Activated CD8-positive, alpha-beta memory T cell treated with anti-CD3 and anti-CD28 coated beads, Interleukin-2, amount 50 U/mL, for 48 hours (primary cell): ENCODE results near the gene PCNA.
"Not testable (repeated sequence)": the region's sequence is repeated elsewhere in the genome, so short reads cannot be mapped to it uniquely, and the experiment has no call there.

Source experiments
- DNase-seq: peaks from one replicate; pipeline ENCODE4 v3.0.0-alpha.2; 2020

The PCNA gene

GRCh38 chr20:5095931-5096330 is 23.8 kb downstream of the PCNA start:
- DNase-seq: peak; percentile 36

DNA sequence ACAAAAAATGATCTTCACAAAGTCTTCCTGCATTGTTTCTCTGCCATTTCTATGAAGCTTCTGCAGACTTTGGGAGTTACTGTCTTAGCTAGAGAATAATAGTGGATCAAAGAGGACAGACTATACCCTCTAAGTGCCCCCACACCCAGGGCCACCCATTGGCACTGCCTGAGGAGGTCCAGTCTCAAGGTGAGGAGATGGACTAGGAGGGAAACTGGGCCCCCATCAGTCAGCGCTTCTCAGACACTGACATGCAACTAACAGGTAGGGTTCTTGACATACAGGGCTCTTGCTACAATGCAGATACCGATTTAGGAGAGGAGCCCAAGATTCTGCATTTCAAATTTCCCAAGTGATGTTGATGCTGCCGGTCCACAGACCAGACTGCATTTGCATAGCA is 24.3 kb downstream of the PCNA start:
- peak; percentile 25 for DNase-seq

DNA sequence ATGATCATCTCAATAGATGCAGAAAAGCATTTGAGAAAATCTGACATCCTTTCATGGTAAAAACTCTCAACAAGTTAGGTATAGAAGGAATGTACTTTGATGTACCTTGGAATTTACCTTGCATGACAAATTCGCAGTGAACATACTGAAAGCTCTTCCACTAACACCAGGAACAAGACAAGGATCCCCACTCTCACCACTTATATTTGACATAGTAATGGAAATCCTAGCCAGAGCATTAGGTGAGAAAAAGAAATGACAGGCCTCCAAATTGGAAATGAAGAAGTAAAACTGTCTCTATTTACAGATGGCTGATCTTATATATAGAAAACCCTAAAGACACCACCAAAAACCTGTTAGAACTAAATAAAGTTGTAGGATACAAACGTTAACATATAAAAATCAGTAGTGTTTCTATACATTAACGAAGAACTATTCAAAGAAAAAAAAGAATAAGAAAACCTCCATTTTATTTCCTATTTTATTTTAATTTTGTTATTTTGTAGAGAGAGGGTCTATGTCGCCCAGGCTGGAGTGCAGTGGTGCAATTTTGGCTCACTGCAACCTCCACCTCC is 26.9 kb downstream of the PCNA start:
- no peak for DNase-seq

DNA sequence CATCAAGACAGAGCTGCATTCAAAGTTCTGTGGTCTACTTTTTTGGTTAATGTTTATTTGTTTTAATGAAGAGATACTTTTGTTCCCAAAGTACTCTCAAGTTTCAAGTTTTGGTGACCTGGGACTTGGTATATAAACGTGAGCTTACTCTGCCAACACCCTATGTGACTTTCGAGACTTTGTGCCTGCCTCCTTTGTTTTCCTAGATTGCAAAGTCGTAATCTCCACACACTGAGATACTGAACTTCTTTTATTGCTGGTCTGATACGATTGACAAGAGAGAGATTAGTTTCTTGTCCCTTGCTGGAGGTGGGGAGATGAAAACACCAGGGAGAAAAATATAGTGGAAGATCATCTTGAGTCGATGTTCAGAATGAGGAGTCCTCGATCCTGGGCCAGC is 27.9 kb downstream of the PCNA start:
- no peak for DNase-seq

DNA sequence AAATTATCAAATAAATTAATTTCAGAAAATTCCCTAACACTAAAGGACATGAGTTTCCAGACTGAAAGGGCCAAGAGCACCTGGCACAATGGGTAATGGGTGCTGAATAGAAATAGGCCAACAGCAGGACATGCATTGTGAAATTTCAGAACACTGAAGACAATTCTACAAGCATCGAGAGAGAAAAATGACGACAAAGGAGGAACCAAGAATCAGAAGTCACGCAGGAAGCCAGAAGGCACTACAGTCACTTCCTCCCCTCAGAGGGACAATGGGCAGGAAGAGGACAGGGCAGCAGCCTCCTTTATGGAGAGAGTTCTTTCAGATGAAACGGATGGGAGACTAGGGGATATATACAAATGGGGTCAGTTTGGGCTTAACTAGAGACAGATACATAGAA is 29.6 kb downstream of the PCNA start:
- DNase-seq: no peak

DNA sequence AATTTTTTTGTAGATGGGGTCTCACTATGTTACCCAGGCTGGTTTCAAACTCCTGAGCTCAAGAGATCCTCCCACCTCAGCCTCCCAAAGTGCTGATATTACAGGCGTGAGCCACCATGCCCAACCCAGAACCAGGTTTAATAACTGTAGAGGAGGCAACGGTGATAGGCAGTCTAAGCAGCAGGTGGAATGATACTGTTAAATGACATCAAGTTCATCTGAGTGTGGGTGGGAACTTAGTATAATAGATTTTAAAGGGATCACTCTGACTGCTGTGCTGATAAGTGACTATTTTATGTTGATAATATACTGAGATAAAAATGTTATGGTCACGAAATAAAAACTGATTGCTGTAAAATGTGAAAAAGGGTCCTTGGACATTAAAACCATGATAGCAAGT is 31.1 kb downstream of the PCNA start:
- no peak for DNase-seq

DNA sequence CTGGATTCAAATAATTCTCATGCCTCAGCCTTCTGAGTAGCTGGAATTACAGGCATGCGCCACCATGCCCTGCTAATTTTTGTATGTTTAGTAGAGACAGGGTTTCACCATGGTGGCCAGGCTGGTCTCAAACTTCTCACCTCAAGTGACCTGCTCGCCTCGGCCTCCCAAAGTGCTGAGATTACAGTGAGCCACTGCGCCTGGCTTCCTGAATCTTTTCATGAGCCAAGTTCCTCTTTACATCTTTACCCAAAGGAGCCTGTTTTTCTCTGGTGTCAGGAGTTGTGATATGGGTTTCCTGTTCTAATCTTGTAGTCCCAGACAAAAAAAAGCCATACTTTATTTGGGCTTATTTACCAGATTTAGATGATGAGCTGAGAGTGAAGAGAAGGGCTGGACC is 34.4 kb downstream of the PCNA start:
- no peak for DNase-seq

GRCh38 chr20:5080384-5080877 is 39.3 kb downstream of the PCNA start:
- DNase-seq: no peak

- DNase-seq: peak; percentile 80
These were observed 41.3 kb downstream of the PCNA start for GRCh38 chr20:5078399-5078958.

- no peak for DNase-seq
These were observed 41.9 kb downstream of the PCNA start for GRCh38 chr20:5077761-5078387.

DNA sequence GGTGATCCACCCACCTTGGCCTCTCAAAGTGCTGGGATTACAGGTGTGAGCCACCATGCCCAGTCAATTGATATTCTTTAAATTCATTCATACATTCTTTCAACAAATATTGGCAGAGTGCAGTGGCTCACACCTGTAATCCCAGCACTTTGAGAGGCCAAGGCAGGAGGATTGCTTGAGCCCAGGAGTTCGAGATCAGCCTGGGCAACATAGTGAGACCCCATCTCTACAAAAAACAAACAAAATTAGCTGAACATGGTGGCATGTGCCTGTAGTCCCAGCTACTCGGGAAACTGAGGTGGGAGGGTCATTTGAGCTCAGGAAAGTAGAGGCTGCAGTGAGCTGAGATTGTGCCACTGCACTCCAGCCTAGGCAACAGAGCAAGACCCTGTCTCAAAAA is 42.8 kb downstream of the PCNA start:
- DNase-seq: not testable (repeated sequence)

DNA sequence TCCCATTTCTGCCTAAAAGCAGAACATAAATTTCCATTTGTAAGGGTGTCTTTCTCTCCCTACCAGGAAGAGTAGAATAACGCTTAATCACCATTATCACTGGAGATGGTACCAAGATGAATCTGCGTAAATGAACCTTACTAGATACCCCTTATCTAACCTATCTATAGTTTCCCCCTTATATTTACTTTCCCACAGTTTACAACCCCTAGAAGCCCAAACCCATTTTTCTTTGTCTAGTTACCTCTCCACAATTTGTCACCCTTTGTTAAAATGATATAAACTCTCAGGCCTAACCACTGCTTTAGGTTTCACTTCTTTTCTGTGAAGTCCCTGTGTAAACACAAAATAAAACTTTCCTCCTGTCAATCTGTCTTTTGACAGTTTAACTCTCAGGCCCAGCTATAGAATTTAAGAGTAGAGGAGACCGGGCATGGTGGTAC is 45.5 kb downstream of the PCNA start:
- DNase-seq: no peak

DNA sequence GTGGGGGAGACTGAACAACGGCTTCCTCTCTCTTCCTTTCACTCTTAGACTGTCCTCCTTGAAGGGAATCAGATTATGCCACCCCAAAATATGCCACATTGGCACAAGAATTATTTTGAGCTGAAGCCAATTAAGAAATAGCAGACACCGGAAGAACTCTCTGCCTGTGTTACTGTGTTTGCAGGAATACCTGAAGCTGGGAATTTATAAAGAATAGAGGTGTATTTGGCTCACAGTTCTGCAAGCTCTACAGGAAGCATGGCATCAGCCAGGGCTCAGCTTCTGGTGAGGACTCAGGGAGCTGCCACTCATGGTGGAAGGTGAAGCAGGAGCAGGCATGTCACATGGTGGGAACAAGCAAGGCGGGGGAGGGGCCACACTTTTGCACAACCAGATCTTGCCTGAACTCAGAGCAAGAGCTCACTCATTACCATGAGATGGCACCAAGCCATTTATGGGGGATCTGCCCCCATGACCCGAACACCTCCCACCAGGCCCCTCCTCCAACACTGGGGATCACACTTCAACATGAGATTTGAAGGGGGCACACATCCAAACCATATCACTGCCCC is 46.0 kb downstream of the PCNA start:
- DNase-seq: no peak

GRCh38 chr20:5072756-5073659 is 46.8 kb downstream of the PCNA start:
- DNase-seq: no peak

GRCh38 chr20:5071942-5072341 is 47.8 kb downstream of the PCNA start:
- DNase-seq: not testable (repeated sequence)

- DNase-seq: no peak
These were observed 49.2 kb downstream of the PCNA start for GRCh38 chr20:5070570-5070969.

GRCh38 chr20:5070081-5070480 is 49.7 kb downstream of the PCNA start:
- no peak for DNase-seq

DNA sequence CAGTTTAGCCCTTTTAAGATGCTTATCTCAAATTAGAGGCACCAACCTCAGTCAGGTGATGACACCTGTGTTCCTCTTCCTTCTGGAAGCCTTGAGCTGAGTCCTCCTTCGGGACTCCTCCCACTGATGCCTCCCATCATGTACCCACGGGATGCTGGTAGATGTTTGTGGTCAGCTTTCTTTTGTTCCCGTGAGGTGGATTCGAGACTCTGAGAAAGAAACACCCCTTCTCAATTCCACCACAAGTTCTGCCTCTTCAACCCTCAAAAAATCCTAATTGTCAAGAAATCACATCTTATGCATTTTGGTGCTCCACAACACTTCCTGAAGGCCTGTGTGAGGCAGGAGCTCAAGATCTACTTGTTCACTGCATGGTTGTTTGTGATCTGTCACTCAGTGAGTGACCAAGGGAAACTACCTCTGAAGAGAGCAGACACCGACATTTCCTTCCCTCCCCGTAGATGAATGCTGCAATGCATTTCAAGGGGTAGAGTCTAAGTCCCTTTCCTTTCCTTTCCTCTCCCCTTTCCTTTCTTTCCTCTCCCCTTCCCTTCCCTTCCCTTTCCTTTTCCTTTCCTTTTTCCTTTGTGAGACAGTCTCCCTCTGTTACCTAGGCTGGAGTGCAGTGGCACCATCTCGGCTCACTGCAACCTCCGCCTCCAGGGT is 50.5 kb downstream of the PCNA start:
- DNase-seq: no peak

DNA sequence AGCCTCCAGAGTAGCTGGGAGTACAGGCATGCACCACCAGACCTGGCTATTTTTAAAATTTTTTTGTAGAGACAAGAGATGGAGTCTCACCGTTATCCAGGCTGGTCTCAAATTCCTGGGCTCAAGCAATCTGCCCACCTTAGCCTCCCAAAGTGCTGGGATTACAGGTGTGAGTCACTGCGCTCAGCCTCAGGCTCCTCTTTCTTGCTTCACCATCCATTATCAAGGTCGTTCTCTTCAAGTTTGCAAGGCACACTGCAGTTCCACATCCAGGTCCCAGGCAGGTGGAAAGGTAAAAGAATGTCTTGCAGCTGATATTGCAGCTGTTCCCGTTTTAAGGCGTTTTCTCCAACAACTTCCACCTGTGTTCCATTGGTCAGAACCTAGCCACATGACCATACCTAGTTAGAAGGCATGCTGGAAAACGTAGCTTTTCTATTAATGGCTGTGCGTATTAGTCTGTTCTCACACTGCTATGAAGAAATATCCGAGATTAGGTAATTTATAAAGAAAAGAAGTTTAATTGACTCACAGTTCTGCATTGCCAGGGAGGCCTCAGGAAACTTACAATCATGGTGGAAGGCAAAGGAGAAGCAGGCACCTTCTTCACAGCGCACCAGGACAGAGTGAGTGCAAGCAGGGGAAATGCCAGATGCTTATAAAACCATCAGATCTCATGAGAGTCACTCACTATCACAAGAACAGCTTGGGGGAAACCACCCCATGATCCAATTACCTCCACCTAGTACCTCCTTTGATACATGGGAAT is 51.7 kb downstream of the PCNA start:
- DNase-seq: no peak

DNA sequence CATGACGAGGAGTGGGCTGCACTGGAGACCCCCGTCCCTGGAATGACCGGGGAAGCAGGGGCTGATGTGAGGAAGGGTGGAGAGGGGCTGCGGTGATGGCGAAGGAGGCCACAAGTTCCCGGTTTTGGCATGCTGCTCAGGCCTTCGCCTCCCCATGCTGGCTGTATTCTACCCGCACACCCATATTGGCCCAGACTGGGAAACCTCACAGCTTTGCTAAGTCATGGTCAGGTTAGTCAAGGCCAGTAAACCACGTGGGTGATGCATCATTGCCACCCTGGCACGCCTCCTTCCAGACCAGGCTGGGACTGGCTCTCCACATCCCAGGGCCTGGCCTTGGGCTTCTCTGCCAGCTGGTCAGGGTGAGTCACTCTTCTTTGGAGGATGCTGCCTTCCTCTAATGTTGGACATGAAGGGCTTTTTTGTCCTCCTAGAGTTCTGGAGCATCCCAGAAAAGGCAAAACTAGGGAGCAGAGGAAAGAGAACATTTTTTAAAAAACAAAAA is 53.8 kb downstream of the PCNA start:
- DNase-seq: no peak

GRCh38 chr20:5065166-5065878 is 54.4 kb downstream of the PCNA start:
- DNase-seq: no peak
